Measurements from ENCODE around the gene LTN1. TPM values are rescaled to one million over a fixed set of nuclear protein-coding genes. Genes with fewer than 3 reads are reported as not detected.

The LTN1 gene
- total and polyA plus RNA-seq, 2 of the 13 experiments (the other 11 are each of a cell fraction or from before 2014, with no cell fraction given), result 6.7 to 24.6 TPM

- TF ChIP-seq ZBTB26 (CRISPR knock-in tag; IDR thresholded peaks at IDR 0.05; ENCODE audit: borderline replicate concordance), result peak; percentile 97
- no peak for TF ChIP-seq EP300 (IDR thresholded peaks at IDR 0.05; ENCODE audit: low read depth in 2 of 2, low read length in 2 of 2)
- peak; percentile 60; the same call in 1 of the 2 replicates for TF ChIP-seq EP300 (CRISPR knock-in tag; IDR thresholded peaks at IDR 0.05; ENCODE audit: borderline replicate concordance)
- 0 out of 2 replicates have a peak, but pooled peaks have one; percentile 47 for TF ChIP-seq RELA (CRISPR knock-in tag; IDR thresholded peaks at IDR 0.05)
- peak; percentile 93 for TF ChIP-seq HOXA3 (CRISPR knock-in tag; IDR thresholded peaks at IDR 0.05)
- 0 out of 2 replicates have a peak, but pooled peaks have one; percentile 25 for TF ChIP-seq PRDM15 (CRISPR knock-in tag; IDR thresholded peaks at IDR 0.05)
- TF ChIP-seq ZFP36L2 (CRISPR knock-in tag; IDR thresholded peaks at IDR 0.05), result peak; percentile 93; the same call in 1 of the 2 replicates
- peak; percentile 37; the same call in 1 of the 2 replicates for TF ChIP-seq ZNF121 (CRISPR knock-in tag; IDR thresholded peaks at IDR 0.05)
- no peak for TF ChIP-seq KAT2B (IDR thresholded peaks at IDR 0.05; ENCODE audit: borderline replicate concordance, low read depth, low read length)
- no peak for TF ChIP-seq PCBP1 (IDR thresholded peaks at IDR 0.05; ENCODE audit: borderline replicate concordance, low read depth, low read length)
- TF ChIP-seq NCOA2 (CRISPR knock-in tag; IDR thresholded peaks at IDR 0.05), result peak; percentile 79
- peak; percentile 97; the same call in 1 of the 2 replicates for TF ChIP-seq SNAPC5 (CRISPR knock-in tag; IDR thresholded peaks at IDR 0.05; ENCODE audit: borderline replicate concordance)
- peak; percentile 82; the same call in 1 of the 2 replicates for TF ChIP-seq BRCA1 (CRISPR knock-in tag; IDR thresholded peaks at IDR 0.05)
- TF ChIP-seq ZNF281 (CRISPR knock-in tag; IDR thresholded peaks at IDR 0.05; ENCODE audit: borderline replicate concordance), result peak; percentile 87
- TF ChIP-seq ZNF883 (CRISPR knock-in tag; IDR thresholded peaks at IDR 0.05; ENCODE audit: not compliant biosample characterization), result peak; percentile 99
Observed at GRCh38 chr21:28884976-28885852, 107.5 kb downstream of the LTN1 start (continued).

All from HepG2 (cell line).